GM12891 (cell line): Measurements from ENCODE around the gene OTUD4. TPM values are rescaled to one million over a fixed set of nuclear protein-coding genes. Genes with fewer than 3 reads are reported as not detected.
A peak's percentile ranks its signal among the peaks of the same experiment; 100 is the strongest.
"Not testable (repeated sequence)": the region's sequence is repeated elsewhere in the genome, so short reads cannot be mapped to it uniquely, and the experiment has no call there.

Experiments
- DNase-seq: peaks from one replicate; pipeline ENCODE4 v3.0.0; 2011; ENCODE audit warnings: low spot score; ENCODE audit not compliant: insufficient read length
- FAIRE-seq: peaks from 2 replicates; lab custom pipeline; 2011; peaks lifted over from hg19 to GRCh38; lab: Jason Lieb, UNC
- PAX5 ChIP-seq: IDR thresholded peaks from 2 replicates; pipeline ENCODE4 v1.6.1; 2011; ENCODE audit warnings: low read length, moderate library complexity, mild to moderate bottlenecking; ENCODE audit not compliant: insufficient read depth, severe bottlenecking
- POLR2A ChIP-seq: IDR thresholded peaks from 2 replicates; pipeline ENCODE4 v1.6.1; 2011; ENCODE audit warnings: low read depth, low read length, control low read depth
- POLR2AphosphoS5 ChIP-seq: IDR thresholded peaks from 2 replicates; pipeline ENCODE4 v1.6.1; 2011; ENCODE audit warnings: low read depth, low read length, control low read depth
- POU2F2 ChIP-seq: IDR thresholded peaks from 2 replicates; pipeline ENCODE4 v1.6.1; 2011; ENCODE audit warnings: low read depth, mild to moderate bottlenecking, control low read depth, low read length, moderate library complexity
- SPI1 ChIP-seq: IDR thresholded peaks from 2 replicates; pipeline ENCODE4 v1.6.1; 2011; ENCODE audit warnings: low read depth, low read length, control low read depth
- TAF1 ChIP-seq: IDR thresholded peaks from 2 replicates; pipeline ENCODE4 v1.6.1; 2011; ENCODE audit warnings: low read depth, low read length, control low read depth
- polyA plus RNA-seq: library from polyadenylated mRNA; unstranded; fragments of >200 nt; gene quantifications from one replicate; pipeline ENCODE4 v1.2.1, GENCODE V29; 2012; ENCODE audit warnings: low read depth, missing spikeins, inconsistent platforms; ENCODE audit not compliant: missing spikeins

Gene OTUD4
- polyA plus RNA-seq: 6.3 TPM

- FAIRE-seq (peak; percentile 93), DNase-seq (peak; percentile 74)
- TF ChIP-seq POU2F2 (no peak; the same call in 1 of the 2 replicates), TAF1 (peak; percentile 38; the same call in 1 of the 2 replicates), POLR2AphosphoS5 (peak; percentile 60; the same call in 1 of the 2 replicates)
These were observed at the start of gene OTUD4 for GRCh38 chr4:145180298-145181090. Gene OTUD4 (minus strand): TSS chr4:145180589. CDS start chr4:145179973, 616 bp downstream.

GRCh38 chr4:145223228-145223627 is 42.8 kb upstream of the OTUD4 start:
- not testable (repeated sequence) for FAIRE-seq, DNase-seq

- DNase-seq, FAIRE-seq: not testable (repeated sequence)
These were observed 41.1 kb upstream of the OTUD4 start for GRCh38 chr4:145221529-145221928.

GRCh38 chr4:145219090-145219489 is 38.7 kb upstream of the OTUD4 start:
- peak; percentile 43 for FAIRE-seq
- no peak for DNase-seq
- TF ChIP-seq SPI1 (no peak), PAX5 (no peak), POLR2AphosphoS5 (no peak), POLR2A (no peak), POU2F2 (no peak), TAF1 (no peak)

- FAIRE-seq (peak; percentile 78), DNase-seq (peak; percentile 7)
- no peak for TF ChIP-seq PAX5
- peak; percentile 88; the same call in 1 of the 2 replicates for TF ChIP-seq POU2F2
These were observed 37.9 kb upstream of the OTUD4 start for GRCh38 chr4:145218251-145218650.

- FAIRE-seq (peak; percentile 20), DNase-seq (no peak)
- TF ChIP-seq PAX5: no peak
- TF ChIP-seq SPI1: no peak
- TF ChIP-seq POU2F2: no peak
- no peak for TF ChIP-seq POLR2AphosphoS5
- TF ChIP-seq TAF1: no peak
- no peak for TF ChIP-seq POLR2A
These were observed 37.0 kb upstream of the OTUD4 start for GRCh38 chr4:145217349-145217748.

- FAIRE-seq (peak; percentile 38), DNase-seq (no peak)
- no peak for TF ChIP-seq TAF1
- no peak for TF ChIP-seq PAX5
- no peak for TF ChIP-seq POU2F2
- no peak for TF ChIP-seq POLR2AphosphoS5
- TF ChIP-seq SPI1: no peak
- no peak for TF ChIP-seq POLR2A
These were observed 36.1 kb upstream of the OTUD4 start for GRCh38 chr4:145216535-145216934.

- TF ChIP-seq PAX5 (no peak), POLR2AphosphoS5 (no peak), SPI1 (no peak), POU2F2 (no peak), POLR2A (no peak), TAF1 (no peak)
- DNase-seq: no peak
- no peak for FAIRE-seq
These were observed 32.9 kb upstream of the OTUD4 start for GRCh38 chr4:145213245-145213644.

- FAIRE-seq (no peak), DNase-seq (no peak)
- no peak for TF ChIP-seq PAX5
- no peak for TF ChIP-seq POLR2AphosphoS5
- no peak for TF ChIP-seq POU2F2
- TF ChIP-seq POLR2A: no peak
- TF ChIP-seq TAF1: no peak
- no peak for TF ChIP-seq SPI1
These were observed 27.5 kb upstream of the OTUD4 start for GRCh38 chr4:145207934-145208333.

- no peak for DNase-seq
- TF ChIP-seq POLR2AphosphoS5 (no peak), SPI1 (no peak), POU2F2 (no peak), PAX5 (no peak), POLR2A (no peak), TAF1 (no peak)
- no peak for FAIRE-seq
These were observed 23.0 kb upstream of the OTUD4 start for GRCh38 chr4:145203410-145203809.
